Fibroblast of skin of scalp (primary cell): ENCODE data around the gene MAGOH.

Experiments
- DNase-seq: peaks from one replicate; pipeline ENCODE4 v3.0.0-alpha.2; 2013

MAGOH gene

DNA sequence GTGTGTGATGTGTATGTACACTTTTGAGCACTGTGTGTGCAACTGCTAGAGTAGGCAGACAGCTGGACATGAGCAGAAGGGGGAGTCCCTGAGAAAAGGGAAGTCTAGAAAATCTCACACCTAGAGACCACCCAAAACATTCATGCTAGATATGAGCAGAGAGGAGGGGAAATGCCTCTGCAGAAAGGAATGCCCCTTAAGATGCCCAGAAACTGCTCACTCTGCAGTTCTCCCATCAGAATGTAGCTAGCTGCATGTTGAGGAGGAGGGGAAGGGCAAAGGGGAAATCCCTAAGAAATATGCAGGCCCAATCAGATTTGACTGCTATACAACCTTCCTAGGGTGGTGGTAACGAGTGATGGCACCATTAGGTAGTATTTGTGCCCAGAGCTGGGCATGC, 31.8 kb upstream of the MAGOH start:
- DNase-seq: no peak

DNA sequence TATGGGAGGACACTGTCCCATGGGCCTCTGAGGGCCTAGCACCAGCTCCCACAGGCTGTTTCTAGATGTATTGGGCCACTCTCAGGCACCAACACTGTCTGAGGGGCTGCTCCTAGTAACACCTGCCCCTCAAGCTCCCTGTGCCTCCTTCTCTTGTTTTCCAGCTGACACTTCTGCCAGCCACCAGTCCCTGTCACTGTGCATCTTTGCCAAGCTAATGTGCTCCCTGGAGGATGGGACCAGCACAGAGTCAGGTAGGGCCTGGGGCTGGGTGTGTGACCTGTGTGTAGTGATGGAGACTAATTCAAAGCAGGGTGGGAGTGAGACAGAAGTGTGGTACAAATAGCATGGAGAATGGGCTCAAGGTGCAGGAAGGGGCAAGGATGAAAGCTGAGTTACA, 29.4 kb upstream of the MAGOH start:
- DNase-seq: no peak

- no peak for DNase-seq
Measured at GRCh38 chr1:53266038-53266437, 27.7 kb upstream of the MAGOH start.

DNA sequence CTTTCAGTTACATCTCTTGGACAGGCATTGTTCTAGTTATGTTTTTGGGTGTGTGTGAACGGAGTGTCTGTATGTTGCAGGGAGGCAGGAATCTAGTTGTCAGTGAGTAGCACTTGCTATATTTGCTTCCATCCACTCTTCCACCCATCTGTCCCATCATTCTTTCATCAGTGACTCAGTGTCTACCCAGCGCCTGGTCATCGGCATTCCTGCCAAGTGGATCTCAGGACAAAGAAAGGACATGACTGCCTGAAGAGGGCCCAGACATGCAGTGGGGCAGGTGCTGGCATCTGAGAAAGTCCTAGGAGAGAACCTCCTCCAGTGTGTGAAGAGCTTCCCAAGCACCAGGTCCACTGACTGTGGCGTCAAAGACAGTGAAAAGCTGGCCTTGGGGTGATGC, 27.3 kb upstream of the MAGOH start:
- no peak for DNase-seq

DNA sequence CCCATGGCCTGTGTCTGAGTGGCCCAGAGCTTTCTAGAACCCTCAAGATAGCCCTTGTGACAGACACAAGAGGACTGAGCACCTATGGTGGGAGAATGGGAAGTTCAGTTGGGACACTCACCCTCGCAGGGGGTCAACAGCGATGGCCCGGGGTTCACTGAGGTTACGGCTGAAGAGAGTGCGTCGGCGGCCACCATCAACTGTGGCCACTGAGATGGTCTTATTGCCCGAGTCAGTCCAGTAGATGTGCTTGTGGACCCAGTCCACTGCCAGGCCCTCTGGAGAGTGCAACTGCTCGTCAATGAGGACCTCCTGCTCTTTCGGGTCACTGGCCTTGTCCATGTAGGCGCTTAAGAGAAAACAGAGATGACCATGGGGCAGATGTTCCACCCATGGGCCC, 25.7 kb upstream of the MAGOH start:
- DNase-seq: no peak

DNA sequence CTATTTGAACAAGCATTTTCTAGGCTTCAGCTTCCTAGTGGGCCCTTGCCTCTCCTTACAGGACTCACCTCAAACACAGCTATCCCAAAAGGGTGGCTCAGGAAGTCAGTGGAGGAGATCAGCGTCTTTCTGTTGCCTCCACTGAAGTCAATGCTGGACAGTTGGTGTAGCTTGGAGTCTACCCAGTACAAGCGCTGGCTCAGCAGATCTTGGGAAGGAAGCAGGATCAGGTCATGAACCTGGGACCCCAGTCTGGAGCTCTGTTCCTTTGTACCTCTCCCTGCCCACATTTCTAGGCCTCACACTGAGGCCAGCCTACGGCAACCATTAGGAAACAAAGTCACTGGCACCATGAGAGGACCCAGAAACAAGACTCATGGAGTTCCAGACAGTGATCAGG, 23.7 kb upstream of the MAGOH start:
- DNase-seq: no peak

DNA sequence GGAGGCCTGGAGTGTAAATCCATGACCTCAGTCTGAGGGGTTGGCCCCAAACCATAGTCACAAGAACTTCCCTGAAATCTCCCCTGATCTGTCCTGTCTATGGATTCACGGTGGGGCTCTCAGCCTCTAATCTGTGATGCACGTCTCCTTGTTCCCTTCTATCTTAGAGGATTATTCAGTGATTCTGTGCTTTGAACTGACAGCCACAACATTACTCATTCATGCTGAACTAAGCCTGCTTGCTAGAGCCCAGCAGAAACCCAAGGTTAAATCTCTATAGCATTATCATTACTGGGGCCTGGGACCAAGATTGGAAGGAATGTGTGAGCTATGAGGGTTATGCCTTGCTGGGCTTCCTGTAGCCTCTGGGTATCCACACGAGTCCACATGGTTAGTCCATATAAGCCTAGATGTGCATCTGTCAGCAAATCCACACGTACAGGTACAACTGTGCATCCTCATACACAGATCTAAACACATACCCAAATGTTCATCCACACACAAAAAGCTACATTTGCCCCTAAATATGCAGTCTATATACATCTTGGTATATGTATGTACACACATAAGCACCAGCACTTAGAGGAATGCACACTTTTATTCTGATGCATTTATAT, 22.4 kb upstream of the MAGOH start:
- no peak for DNase-seq

DNA sequence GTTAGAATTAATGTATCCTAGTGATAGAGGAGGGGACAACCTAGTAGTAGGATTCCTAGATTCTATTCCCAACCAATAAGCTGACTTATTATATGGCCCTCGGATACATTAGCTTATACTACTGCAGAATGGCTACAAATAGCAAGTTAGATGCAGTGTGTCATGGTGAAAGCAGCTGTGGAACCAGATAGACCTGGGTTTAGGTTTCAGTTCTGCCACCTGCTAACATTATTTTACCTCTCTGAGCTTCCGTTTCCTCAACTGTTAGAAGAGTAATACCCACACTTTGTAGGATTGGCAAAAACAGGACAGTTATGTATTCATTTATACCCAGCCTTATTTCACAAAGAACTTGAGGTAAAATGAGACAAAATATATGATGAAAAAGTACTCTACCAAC, 21.6 kb upstream of the MAGOH start:
- no peak for DNase-seq

GRCh38 chr1:53258216-53258615, 19.9 kb upstream of the MAGOH start:
- DNase-seq: no peak

GRCh38 chr1:53257454-53258081, 19.2 kb upstream of the MAGOH start:
- no peak for DNase-seq

DNA sequence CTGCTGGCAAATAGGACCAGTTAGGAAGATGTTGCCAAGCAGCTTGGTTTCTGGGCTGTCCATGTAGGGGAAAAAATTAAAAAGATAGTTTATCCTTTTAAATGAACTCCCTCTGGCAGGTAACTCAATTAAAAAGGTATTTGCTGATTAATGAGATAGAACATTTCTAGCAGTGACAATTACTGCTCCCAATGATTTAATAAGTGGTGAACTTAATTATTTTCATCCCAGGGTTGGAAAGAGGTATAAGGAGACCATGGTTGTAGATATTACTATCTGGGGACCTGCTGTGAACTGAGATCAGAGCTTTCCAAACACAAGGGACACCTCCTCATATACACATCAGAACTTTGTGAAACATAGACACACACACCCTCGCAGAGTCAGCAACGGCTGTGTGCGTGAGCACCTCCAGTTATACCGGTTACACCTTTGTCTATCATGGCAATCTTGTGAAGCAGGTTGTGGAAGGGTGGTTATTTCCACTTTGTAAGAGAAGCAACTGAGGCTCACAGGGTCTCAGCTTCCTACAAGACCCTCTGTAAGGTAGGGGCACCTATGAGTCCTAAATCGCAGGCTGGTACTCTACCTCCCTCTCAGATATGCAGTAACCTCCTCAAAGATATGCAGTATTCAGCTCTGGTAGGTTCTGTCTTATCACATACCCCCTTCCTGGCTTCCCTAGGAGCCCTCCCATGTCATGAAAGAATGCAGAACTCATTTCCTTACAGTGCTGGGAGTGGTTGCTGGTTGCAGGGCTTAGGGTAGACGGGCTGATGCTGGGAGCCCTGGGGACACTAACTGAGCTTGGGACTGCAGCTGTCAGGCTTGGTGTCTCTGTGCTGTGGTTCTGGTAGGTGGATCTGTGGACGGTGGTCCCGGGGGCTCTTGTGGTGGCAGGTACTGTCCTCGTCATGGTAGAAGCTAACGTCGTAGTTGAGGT, 18.5 kb upstream of the MAGOH start:
- no peak for DNase-seq

DNA sequence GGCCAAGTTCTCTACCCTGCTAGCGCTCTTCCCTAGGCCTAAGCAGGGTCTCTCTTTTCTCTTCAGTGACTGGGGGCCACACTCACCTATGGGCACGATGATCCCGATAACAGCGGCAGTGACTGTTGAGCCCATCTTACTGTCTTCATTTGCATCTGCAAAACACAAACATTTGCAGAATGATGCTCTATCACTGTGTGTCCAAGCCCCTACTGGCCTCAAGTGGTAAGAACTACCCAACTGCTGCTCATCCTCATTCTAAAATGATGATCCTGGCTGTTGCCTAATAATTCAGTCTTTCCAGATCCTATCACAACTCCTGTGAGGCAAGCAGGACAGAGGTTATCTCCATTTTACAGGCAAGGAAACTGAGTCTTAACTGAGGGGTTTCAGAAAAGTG, 16.7 kb upstream of the MAGOH start:
- no peak for DNase-seq

GRCh38 chr1:53254011-53254640, 15.8 kb upstream of the MAGOH start:
- no peak for DNase-seq

- no peak for DNase-seq
Measured at GRCh38 chr1:53250325-53250724, 12.0 kb upstream of the MAGOH start.

DNA sequence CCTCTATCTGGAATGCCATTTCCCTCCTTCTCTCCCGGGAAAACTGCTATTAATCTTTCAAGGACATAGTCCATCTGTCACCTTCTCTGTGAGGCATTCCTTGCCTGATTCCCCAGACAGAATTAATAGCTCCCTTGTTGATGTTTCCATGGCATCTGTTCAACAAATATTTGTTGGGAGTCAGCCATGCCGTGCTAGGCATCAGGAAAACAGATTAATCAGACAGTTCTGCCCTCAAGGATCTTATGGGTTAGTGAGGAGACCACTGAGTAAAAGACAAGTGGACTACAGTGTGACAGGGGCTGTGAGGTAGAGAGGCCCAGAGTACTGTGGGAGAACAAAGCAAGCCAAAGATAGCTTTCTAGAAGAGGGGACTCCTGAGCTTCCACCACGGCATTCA, 11.4 kb upstream of the MAGOH start:
- DNase-seq: peak; percentile 38

DNA sequence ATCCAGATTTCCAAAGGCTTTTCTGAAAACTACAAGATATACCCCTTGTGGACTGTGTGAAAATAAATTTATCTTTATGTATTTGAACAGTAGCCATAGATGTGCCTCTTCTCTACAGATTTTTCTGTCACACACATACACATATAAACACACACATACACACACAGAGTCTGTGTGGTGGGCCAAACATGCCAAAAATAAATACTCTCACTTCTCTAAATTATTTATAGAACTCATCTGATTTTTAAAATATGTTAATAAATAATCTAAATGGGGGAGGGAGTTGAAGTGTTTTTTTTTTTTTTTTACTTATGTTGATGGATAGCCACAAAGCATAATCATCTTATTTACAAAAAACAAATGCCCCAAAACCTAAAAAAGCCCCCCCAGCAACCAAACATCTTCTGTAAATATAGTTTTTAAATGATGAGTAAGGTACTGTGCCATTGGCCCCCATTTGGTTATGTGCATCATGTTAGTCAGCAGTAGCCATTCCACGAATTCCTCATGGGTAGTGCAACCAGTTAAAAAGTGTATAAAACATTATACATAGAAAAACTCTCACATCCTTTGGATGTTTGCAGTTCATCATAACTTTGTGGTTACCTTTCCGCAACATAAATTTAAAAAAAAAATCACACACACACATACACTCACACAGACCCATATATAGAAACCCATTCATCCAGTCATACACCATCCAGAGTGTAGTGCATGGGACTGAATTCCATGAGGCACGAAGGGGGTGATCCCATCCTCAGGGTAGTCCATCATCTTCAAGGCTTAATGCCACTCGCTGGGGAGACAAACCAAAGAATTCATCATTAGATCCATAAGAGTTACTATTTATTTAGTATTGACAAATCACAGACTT, 8.2 kb upstream of the MAGOH start:
- peak; percentile 96 for DNase-seq

DNA sequence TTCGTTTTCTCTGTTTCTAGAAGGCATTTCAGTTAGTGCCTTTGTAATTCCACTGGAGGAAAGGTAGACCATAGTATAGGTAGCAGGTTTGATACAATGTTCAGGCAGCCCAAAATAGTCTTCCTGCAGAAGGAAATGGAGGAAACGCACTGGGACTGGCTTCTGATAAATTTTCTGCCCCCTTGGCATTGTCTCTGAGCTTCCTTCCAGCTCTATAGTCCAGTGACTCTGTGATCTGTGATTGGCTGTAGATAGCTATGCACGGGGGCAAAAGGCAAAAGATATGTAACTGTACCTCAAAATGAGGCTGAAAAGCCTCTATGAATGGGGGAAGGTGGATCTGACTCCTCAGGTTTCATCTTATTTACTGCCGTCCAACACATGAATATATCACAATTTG, 5.8 kb upstream of the MAGOH start:
- DNase-seq: no peak

- no peak for DNase-seq
Measured at GRCh38 chr1:53242381-53242780, 4.1 kb upstream of the MAGOH start.

- DNase-seq: no peak
Measured at GRCh38 chr1:53241828-53242227, 3.5 kb upstream of the MAGOH start.

GRCh38 chr1:53237638-53238037, 680 bp downstream of the MAGOH start:
- DNase-seq: no peak

GRCh38 chr1:53220962-53221286, 17.4 kb downstream of the MAGOH start:
- no peak for DNase-seq

GRCh38 chr1:53220171-53220961, 18.0 kb downstream of the MAGOH start, which contains the start of gene CZIB:
TSS of gene CZIB (minus strand) at chr1:53220634. CDS start at chr1:53220575, 59 bp downstream.
- peak; percentile 91 for DNase-seq
